CD8-positive, alpha-beta memory T cell (primary cell): Measurements from ENCODE around the gene ENTPD7. TPM values are rescaled to one million over a fixed set of nuclear protein-coding genes. Genes with fewer than 3 reads are reported as not detected.

Experiments used
- CTCF ChIA-PET: fragments of 350-600 bp; sonication (Branson Sonifier 250); formaldehyde crosslinking; loops from one replicate; lab custom pipeline; 2021; ENCODE audit warnings: antibody characterized with exemption; lab: Charles Lee
- POLR2A ChIA-PET: fragments of 350-600 bp; sonication (Branson Sonifier 250); formaldehyde crosslinking; loops from one replicate; lab custom pipeline; 2021; ENCODE audit warnings: antibody characterized with exemption; lab: Charles Lee
- DNase-seq, 5 donors: peaks; one replicate each; pipeline versions ENCODE4 v3.0.0 to v3.0.0-alpha.2; 2020 to 2022; ENCODE audit warnings: mixed read lengths in 1 of 5
- H3K27ac ChIP-seq: one replicate; pipeline ENCODE4 v1.7.0; 2013; ENCODE audit warnings: low read depth, mild to moderate bottlenecking, low read length, moderate library complexity
- H3K27me3 ChIP-seq: 2 replicates; pipeline ENCODE4 v1.7.0; 2013; ENCODE audit warnings: low read length, mild to moderate bottlenecking; ENCODE audit not compliant: insufficient read depth, poor library complexity, severe bottlenecking
- H3K36me3 ChIP-seq: 2 replicates; pipeline ENCODE4 v1.7.0; 2013; ENCODE audit warnings: mild to moderate bottlenecking, low read length, moderate library complexity; ENCODE audit not compliant: insufficient read depth
- H3K4me1 ChIP-seq: 2 replicates; pipeline ENCODE4 v1.7.0; 2013; ENCODE audit warnings: mild to moderate bottlenecking, low read length, moderate library complexity; ENCODE audit not compliant: insufficient read depth
- H3K4me3 ChIP-seq: 2 replicates; pipeline ENCODE4 v1.7.0; 2013; ENCODE audit warnings: mild to moderate bottlenecking, low read length
- H3K9me3 ChIP-seq: 2 replicates; pipeline ENCODE4 v1.7.0; 2013; ENCODE audit warnings: mild to moderate bottlenecking, low read length
- H3K27ac Mint-ChIP-seq, 8 donors: one replicate each; pipeline ENCODE4 v1.8.0; 2020 to 2021; ENCODE audit warnings: mixed read lengths in 8 of 8, mild to moderate bottlenecking in 6 of 8, inconsistent platforms in 3 of 8, moderate library complexity in 3 of 8
- H3K27me3 Mint-ChIP-seq, 2 donors: one replicate each; pipeline ENCODE4 v1.8.0; 2020 to 2021; ENCODE audit warnings: mixed read lengths in 2 of 2, mild to moderate bottlenecking in 1 of 2, moderate library complexity in 1 of 2
- H3K36me3 Mint-ChIP-seq, 3 donors: one replicate each; pipeline ENCODE4 v1.8.0; 2020 to 2021; ENCODE audit warnings: mixed read lengths in 3 of 3, inconsistent platforms in 1 of 3, mild to moderate bottlenecking in 1 of 3
- H3K4me1 Mint-ChIP-seq, 3 donors: one replicate each; pipeline ENCODE4 v1.8.0; 2020 to 2021; ENCODE audit warnings: mixed read lengths in 3 of 3, inconsistent platforms in 1 of 3, mild to moderate bottlenecking in 1 of 3
- H3K4me3 Mint-ChIP-seq, 7 donors: one replicate each; pipeline ENCODE4 v1.8.0; 2020 to 2021; ENCODE audit warnings: mixed read lengths in 7 of 7, mild to moderate bottlenecking in 6 of 7, moderate library complexity in 4 of 7, inconsistent platforms in 2 of 7
- H3K9me3 Mint-ChIP-seq, 5 donors: one replicate each; pipeline ENCODE4 v1.8.0; 2020 to 2022; ENCODE audit warnings: mixed read lengths in 5 of 5, mild to moderate bottlenecking in 3 of 5, moderate library complexity in 2 of 5, inconsistent platforms in 1 of 5
- polyA plus RNA-seq: library from polyadenylated mRNA; unstranded; fragments of 300-500 nt; fragmentation: Illumina TruSeq; gene quantifications from one replicate; pipeline ENCODE4 v1.2.3, GENCODE V29; 2021
- total RNA-seq, 2 experiments: library from RNA; stranded (reverse); gene quantifications; one replicate each; pipeline ENCODE4 v1.2.3, GENCODE V29; 2021

ENTPD7 gene
- total and polyA plus RNA-seq, 3 experiments from 2014 or later: 2.0 to 8.3 (median 7.4) TPM

DNA sequence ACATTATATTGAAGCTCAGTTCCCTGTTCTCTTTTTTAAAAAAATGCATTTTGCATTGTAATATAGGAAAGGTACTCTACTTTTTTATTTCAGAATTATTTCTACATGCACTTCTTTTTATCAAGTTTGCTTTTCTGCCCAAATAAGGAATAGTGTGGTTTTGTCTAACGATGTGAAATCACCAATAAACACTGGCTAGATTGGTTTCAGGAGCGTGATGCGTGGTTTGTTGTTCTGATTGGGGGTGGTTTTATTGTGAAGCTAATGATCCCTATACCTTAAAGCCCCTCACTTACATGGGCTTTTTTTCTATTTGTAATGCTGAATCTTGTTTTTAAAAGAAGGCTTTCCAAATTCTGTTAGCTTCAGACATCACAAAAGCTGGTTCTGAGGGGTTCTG is 17.6 kb downstream of the ENTPD7 start:
- Histone ChIP-seq H3K36me3 (no peaks in the 10 kb centered on the region), H3K27me3 (no peaks in the 10 kb centered on the region), H3K4me3 (no peak overlapping the region), H3K27ac (no peak overlapping the region), H3K4me1 (no peaks in the 10 kb centered on the region), H3K9me3 (no peaks in the 10 kb centered on the region)
- H3K4me1 Mint-ChIP-seq: peaks cover 0 to 5% (median 2%) of the 10 kb centered on the region in 3 donors
- POLR2A ChIA-PET: no interaction called here
- peaks cover 3 to 25% (median 6%) of the 10 kb centered on the region in 3 donors for H3K36me3 Mint-ChIP-seq
- H3K27ac Mint-ChIP-seq: no peak overlapping the region
- no peaks in the 10 kb centered on the region for H3K27me3 Mint-ChIP-seq
- CTCF ChIA-PET: no interaction called here
- no peak for DNase-seq
- no peaks in the 10 kb centered on the region for H3K9me3 Mint-ChIP-seq
- no peak overlapping the region for H3K4me3 Mint-ChIP-seq

DNA sequence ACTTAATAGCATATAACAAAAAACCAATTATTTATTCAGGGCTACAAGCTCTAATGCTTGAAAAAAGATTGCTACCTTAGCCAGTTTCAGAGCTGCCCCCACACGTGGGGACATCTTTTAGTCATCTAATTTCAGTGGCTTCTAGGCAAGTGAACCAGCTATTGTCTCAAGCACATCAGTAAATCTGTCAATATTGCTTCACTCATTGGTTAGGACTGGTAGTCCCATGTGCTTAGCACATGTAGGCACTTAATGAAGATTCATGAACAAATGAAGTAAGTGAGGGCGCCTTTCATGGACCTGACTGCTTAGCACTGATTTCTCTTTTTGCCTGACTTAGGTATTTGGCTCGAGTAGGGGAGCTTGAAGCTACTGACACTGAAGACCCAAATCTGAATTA is 19.6 kb downstream of the ENTPD7 start:
- CTCF ChIA-PET: interaction anchor here (1.0 kb wide), 1 partner anchor 19 kb away, joined by 3 read pairs; the partner anchor contains the start of gene ENTPD7
- POLR2A ChIA-PET: interaction anchor here (0.7 kb wide), 1 partner anchor 59 kb away, joined by 4 read pairs; the partner anchor contains the start of gene SLC25A28
- Mint-ChIP-seq H3K27ac (no peak overlapping the region), H3K9me3 (no peaks in the 10 kb centered on the region), H3K4me3 (no peak overlapping the region), H3K36me3 (peaks cover 3 to 28% (median 7%) of the 10 kb centered on the region in 3 donors), H3K27me3 (no peaks in the 10 kb centered on the region), H3K4me1 (peaks cover 0 to 5% (median 2%) of the 10 kb centered on the region in 3 donors)
- H3K4me3 ChIP-seq: no peak overlapping the region
- no peak for DNase-seq
- H3K27ac ChIP-seq: no peak overlapping the region
- no peaks in the 10 kb centered on the region for H3K27me3 ChIP-seq
- H3K36me3 ChIP-seq: no peaks in the 10 kb centered on the region
- no peaks in the 10 kb centered on the region for H3K4me1 ChIP-seq
- H3K9me3 ChIP-seq: no peaks in the 10 kb centered on the region

DNA sequence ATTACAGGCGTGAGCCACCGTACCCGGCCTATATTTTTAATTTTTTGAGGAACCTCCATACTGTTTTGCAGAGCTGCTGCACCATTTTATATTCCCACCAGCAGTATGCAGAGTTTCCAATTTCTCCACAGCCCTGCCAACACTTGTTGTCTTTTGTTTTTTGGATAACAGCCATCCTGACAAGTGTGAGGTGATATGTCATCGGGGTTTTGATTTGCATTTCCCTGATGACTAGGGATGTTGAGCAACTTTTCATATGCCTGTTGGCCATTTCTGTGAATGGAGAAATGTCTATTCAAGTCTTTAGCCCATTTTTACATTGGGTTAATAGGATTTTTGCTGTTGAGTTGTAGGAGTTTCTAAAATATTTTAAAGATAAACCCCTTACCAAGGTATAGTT is 22.2 kb downstream of the ENTPD7 start:
- Histone ChIP-seq H3K27ac (no peak overlapping the region), H3K27me3 (no peaks in the 10 kb centered on the region), H3K9me3 (no peaks in the 10 kb centered on the region), H3K36me3 (no peaks in the 10 kb centered on the region), H3K4me1 (no peaks in the 10 kb centered on the region), H3K4me3 (no peak overlapping the region)
- no peaks in the 10 kb centered on the region for H3K9me3 Mint-ChIP-seq
- peaks cover 3 to 38% (median 10%) of the 10 kb centered on the region in 3 donors for H3K36me3 Mint-ChIP-seq
- H3K4me1 Mint-ChIP-seq: peaks cover 0 to 5% (median 0%) of the 10 kb centered on the region in 3 donors
- CTCF ChIA-PET: no interaction called here
- no peaks in the 10 kb centered on the region for H3K27me3 Mint-ChIP-seq
- DNase-seq: no peak
- POLR2A ChIA-PET: no interaction called here
- H3K27ac Mint-ChIP-seq: no peak overlapping the region
- H3K4me3 Mint-ChIP-seq: no peak overlapping the region

DNA sequence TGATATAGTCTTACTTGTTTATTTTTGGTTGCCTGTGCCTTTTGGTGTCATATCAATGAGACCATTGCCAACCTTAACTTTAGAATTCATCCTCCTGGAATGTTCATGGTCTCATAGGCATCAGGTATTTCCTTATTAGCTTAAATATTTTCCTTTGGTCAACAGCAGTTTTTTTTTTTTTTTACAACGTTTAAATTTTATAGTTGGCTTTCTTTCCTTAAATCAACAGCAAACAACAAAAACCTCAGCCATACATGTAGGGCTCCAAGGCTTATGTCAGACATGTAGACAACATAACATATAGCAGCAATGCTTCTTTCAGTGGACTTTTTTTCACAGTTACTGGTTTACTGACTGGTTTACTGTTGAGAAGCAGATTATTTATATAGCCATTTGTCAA is 22.7 kb downstream of the ENTPD7 start:
- H3K4me1 ChIP-seq: no peaks in the 10 kb centered on the region
- Mint-ChIP-seq H3K4me1 (peaks cover 0 to under 1% (median 0%) of the 10 kb centered on the region in 3 donors), H3K36me3 (peaks cover 3 to 40% (median 10%) of the 10 kb centered on the region in 3 donors), H3K27ac (no peak overlapping the region), H3K4me3 (no peak overlapping the region), H3K9me3 (no peaks in the 10 kb centered on the region), H3K27me3 (no peaks in the 10 kb centered on the region)
- POLR2A ChIA-PET: no interaction called here
- H3K36me3 ChIP-seq: no peaks in the 10 kb centered on the region
- H3K4me3 ChIP-seq: no peak overlapping the region
- no peak overlapping the region for H3K27ac ChIP-seq
- no peaks in the 10 kb centered on the region for H3K9me3 ChIP-seq
- CTCF ChIA-PET: no interaction called here
- DNase-seq: no peak
- no peaks in the 10 kb centered on the region for H3K27me3 ChIP-seq

- Mint-ChIP-seq H3K36me3 (peaks cover 3 to 42% (median 11%) of the 10 kb centered on the region in 3 donors), H3K4me1 (no peaks in the 10 kb centered on the region), H3K4me3 (no peak overlapping the region), H3K9me3 (no peaks in the 10 kb centered on the region), H3K27me3 (no peaks in the 10 kb centered on the region), H3K27ac (peak overlapping the region in 2 of 8 donors; percentile 0 to 7)
- Histone ChIP-seq H3K4me1 (no peaks in the 10 kb centered on the region), H3K27ac (no peak overlapping the region), H3K9me3 (no peaks in the 10 kb centered on the region), H3K4me3 (no peak overlapping the region), H3K36me3 (no peaks in the 10 kb centered on the region), H3K27me3 (no peaks in the 10 kb centered on the region)
- ChIA-PET POLR2A (no interaction called here), CTCF (no interaction called here)
- DNase-seq: no peak
These were observed 23.4 kb downstream of the ENTPD7 start for GRCh38 chr10:99682752-99683151.

DNA sequence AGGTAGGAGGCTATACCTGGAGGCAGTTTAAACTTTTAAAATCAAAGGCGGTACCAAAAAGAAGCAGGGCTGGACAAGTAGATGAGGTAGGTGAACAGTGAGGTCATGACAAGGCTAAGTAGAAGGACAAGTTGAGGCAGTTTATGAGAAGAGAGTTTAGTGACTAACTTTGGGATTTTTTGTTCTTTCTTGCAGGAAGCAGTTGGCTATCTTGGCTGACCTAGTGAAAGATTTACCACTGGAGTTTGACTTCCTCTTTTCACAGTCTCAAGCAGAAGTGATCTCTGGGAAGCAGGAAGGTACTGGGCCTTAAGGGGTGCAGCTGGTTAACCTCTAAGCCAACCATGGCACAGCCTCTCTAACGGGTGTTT is 26.3 kb downstream of the ENTPD7 start:
- no peak overlapping the region for H3K27ac Mint-ChIP-seq
- H3K4me3 Mint-ChIP-seq: no peak overlapping the region

DNA sequence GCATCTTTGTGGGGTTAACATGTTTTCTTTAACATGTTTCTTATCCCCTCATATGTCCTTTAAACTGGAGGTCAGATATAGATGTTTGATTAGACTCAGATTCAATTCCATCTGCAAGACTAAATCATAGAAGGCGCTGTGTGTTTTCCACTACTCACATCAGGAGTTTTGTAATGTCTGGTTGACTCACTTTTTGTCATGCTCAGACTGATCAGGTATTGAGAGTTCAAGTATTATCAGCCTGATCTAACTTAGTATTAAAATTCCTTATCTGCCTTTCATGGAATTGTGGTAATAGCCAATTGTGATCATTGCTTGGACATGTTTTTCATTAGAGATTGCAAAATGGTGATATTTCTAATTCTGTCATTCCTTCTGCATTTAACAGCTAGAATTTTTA is 30.2 kb downstream of the ENTPD7 start:
- H3K9me3 ChIP-seq: no peaks in the 10 kb centered on the region
- Mint-ChIP-seq H3K27me3 (no peaks in the 10 kb centered on the region), H3K4me1 (no peaks in the 10 kb centered on the region), H3K4me3 (no peak overlapping the region), H3K36me3 (peaks cover 3 to 51% (median 19%) of the 10 kb centered on the region in 3 donors), H3K27ac (peak overlapping the region in 1 of 8 donors; percentile 66), H3K9me3 (no peaks in the 10 kb centered on the region)
- peaks cover 5% of the 10 kb centered on the region for H3K36me3 ChIP-seq
- no peak overlapping the region for H3K27ac ChIP-seq
- no peak overlapping the region for H3K4me3 ChIP-seq
- CTCF ChIA-PET: no interaction called here
- H3K4me1 ChIP-seq: no peaks in the 10 kb centered on the region
- no peak for DNase-seq
- no peaks in the 10 kb centered on the region for H3K27me3 ChIP-seq
- POLR2A ChIA-PET: no interaction called here

More for the DNA sequence above, 26.3 kb downstream of the ENTPD7 start:
- no peak overlapping the region for H3K4me3 ChIP-seq
- ChIA-PET POLR2A (no interaction called here), CTCF (no interaction called here)
- H3K27me3 ChIP-seq: no peaks in the 10 kb centered on the region
- DNase-seq: no peak
- no peaks in the 10 kb centered on the region for H3K36me3 ChIP-seq
- H3K27ac ChIP-seq: no peak overlapping the region
- Mint-ChIP-seq H3K36me3 (peaks cover 3 to 39% (median 18%) of the 10 kb centered on the region in 3 donors), H3K4me1 (no peaks in the 10 kb centered on the region), H3K27me3 (no peaks in the 10 kb centered on the region), H3K9me3 (no peaks in the 10 kb centered on the region)
- no peaks in the 10 kb centered on the region for H3K4me1 ChIP-seq
- no peaks in the 10 kb centered on the region for H3K9me3 ChIP-seq

DNA sequence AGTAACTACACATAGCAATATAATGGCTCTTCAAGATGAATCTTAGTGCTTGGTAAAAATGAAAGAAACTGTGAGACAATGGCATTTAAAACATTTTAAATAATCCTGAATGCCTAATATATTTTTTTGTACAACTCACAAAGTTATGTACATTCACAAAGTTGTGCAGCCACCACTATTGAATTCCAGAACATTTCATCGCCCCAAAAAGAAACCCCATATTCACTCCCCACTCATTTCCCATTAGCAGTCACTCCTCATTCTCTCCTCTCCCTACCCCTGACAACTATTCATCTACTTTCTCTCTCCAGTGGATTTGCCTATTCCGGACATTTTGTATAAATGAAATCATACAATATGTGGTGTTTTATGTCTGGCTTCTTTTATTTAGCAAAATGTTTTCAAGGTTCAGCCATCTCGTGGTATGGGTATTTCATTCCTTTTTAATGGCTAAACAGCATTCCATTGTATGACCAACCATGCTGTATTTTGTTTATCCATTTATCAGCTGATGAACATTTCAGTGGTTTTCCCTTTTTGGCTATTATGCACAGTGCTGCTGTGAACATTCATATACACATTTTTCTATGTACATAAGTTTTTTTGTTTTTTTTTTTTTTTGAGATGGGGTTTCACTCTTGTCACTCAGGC is 34.7 kb downstream of the ENTPD7 start:
- H3K36me3 Mint-ChIP-seq: peaks cover 10 to 70% (median 19%) of the 10 kb centered on the region in 3 donors
- H3K9me3 Mint-ChIP-seq: no peaks in the 10 kb centered on the region
- POLR2A ChIA-PET: no interaction called here
- peak overlapping the region in 1 of 8 donors; percentile 63 for H3K27ac Mint-ChIP-seq
- H3K4me1 Mint-ChIP-seq: no peaks in the 10 kb centered on the region
- CTCF ChIA-PET: interaction anchor here (1.1 kb wide), 1 partner anchor 20 kb away, joined by 3 read pairs; no protein-coding TSS in a partner anchor
- H3K4me3 Mint-ChIP-seq: no peak overlapping the region
- Histone ChIP-seq H3K9me3 (no peaks in the 10 kb centered on the region), H3K4me3 (no peak overlapping the region), H3K4me1 (no peaks in the 10 kb centered on the region), H3K36me3 (peaks cover 16% of the 10 kb centered on the region), H3K27ac (no peak overlapping the region), H3K27me3 (no peaks in the 10 kb centered on the region)
- DNase-seq: no peak
- no peaks in the 10 kb centered on the region for H3K27me3 Mint-ChIP-seq
